ENCODE data around the gene DKKL1. TPM values are rescaled to one million over a fixed set of nuclear protein-coding genes. Genes with fewer than 3 reads are reported as not detected.

Gene DKKL1
- total RNA-seq, 2 donors from 2014 or later: 1.8 to 2.1 TPM

DNA sequence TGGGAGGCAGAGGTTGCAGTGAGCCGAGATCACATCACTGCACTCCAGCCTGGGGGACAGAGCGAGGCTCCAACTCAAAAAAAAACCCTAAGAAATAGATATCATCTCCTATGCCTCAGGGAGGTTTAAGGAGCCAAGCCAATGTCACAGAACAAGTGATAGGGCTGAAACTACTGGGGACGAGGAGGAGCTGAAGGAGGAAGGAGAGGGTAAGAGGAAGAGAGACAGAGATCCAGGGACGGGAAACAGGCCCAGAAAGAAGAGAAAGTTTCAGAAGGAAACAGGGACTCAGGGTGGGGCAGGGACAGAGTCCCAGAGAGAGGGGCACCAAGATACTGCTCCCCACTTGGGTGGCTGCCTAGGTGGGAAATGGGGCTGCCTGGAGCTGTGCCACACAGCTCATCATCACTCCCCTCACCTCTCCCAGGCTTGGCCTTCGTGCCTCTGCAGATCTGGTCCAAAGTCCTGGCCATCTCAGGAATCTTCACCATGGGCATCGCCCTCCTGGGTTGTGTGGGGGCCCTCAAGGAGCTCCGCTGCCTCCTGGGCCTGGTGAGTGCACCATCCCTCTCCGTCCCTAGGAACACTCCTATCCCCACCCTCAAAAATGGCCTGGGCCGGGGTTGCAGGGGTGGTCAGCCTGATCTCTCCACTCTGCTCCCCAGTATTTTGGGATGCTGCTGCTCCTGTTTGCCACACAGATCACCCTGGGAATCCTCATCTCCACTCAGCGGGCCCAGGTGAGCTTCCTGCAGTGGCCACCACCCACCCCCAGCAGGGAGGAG is 27.0 kb upstream of the DKKL1 start:
- TF ChIP-seq, protein P1, sequence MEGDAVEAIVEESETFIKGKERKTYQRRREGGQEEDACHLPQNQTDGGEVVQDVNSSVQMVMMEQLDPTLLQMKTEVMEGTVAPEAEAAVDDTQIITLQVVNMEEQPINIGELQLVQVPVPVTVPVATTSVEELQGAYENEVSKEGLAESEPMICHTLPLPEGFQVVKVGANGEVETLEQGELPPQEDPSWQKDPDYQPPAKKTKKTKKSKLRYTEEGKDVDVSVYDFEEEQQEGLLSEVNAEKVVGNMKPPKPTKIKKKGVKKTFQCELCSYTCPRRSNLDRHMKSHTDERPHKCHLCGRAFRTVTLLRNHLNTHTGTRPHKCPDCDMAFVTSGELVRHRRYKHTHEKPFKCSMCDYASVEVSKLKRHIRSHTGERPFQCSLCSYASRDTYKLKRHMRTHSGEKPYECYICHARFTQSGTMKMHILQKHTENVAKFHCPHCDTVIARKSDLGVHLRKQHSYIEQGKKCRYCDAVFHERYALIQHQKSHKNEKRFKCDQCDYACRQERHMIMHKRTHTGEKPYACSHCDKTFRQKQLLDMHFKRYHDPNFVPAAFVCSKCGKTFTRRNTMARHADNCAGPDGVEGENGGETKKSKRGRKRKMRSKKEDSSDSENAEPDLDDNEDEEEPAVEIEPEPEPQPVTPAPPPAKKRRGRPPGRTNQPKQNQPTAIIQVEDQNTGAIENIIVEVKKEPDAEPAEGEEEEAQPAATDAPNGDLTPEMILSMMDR (conservative IDR thresholded peaks at IDR 0.05): no peak
- H3K9me3 Mint-ChIP-seq: peaks cover 3% of the 10 kb centered on the region
- Histone ChIP-seq H3K27me3 (ENCODE audit: control insufficient read depth, insufficient read depth, low read length, poor library complexity, severe bottlenecking) (peaks cover 6% of the 10 kb centered on the region), H3K27ac (ENCODE audit: low read depth, low read length) (no peak overlapping the region), H3K4me3 (ENCODE audit: low read length) (no peak overlapping the region), H3K9me3 (ENCODE audit: control insufficient read depth, low read length) (no peaks in the 10 kb centered on the region), H3K36me3 (ENCODE audit: control insufficient read depth, insufficient read depth, low read length) (peaks cover 18% of the 10 kb centered on the region), H3K4me1 (ENCODE audit: control insufficient read depth, insufficient read depth, low read length) (no peaks in the 10 kb centered on the region), H3K9ac (ENCODE audit: extremely low read depth, low read length, poor library complexity, severe bottlenecking) (no peak overlapping the region)
- H3K4me1 Mint-ChIP-seq: peaks cover 13% of the 10 kb centered on the region
- peaks cover 33% of the 10 kb centered on the region for H3K36me3 Mint-ChIP-seq (ENCODE audit: low read depth)
- H3K27ac Mint-ChIP-seq: no peak overlapping the region
- H3K27me3 Mint-ChIP-seq (ENCODE audit: insufficient read depth): peaks cover 17% of the 10 kb centered on the region
- DNase-seq: peak; percentile 40
- no peak overlapping the region for H3K4me3 Mint-ChIP-seq
- WGBS, 2 experiments (ENCODE audit: insufficient coverage in 1 of 2, insufficient read length in 1 of 2): 94 to 97% methylated on average over 6 to 10 of the region's 10 CpGs

DNA sequence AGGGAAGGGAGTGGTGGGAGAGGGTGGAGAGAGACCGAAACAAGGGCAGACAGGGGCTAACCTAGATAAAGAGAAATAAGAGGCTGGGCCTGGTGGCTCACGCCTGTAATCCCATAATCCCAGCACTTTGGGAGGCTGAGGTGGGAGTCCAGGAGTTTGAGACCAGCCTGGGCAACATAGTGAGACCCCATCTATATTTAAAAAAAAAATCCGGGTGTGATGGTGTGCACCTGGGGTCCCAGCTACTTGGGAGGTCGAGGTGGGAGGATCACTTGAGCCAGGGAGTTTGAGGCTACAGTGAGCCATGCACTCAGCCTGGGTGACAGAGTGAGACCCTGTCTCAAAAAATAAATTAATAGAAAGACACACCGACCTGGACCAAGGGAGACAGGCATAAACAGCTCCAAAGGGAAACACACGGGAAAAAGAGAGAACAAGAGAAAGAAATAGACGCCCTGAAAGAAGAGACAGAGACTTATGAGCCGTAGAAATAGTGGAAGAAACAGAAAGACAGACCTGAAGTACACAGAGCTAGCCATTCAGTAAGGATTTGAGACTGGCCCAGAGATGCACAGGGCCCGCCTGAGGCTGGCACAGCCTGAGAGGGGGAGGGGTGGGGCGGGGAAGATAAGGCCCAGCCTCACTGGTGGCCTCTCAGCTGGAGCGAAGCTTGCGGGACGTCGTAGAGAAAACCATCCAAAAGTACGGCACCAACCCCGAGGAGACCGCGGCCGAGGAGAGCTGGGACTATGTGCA is 26.2 kb upstream of the DKKL1 start:
- Mint-ChIP-seq H3K4me1 (peaks cover 13% of the 10 kb centered on the region), H3K36me3 (ENCODE audit: low read depth) (peaks cover 39% of the 10 kb centered on the region), H3K4me3 (peak overlapping the region; percentile 47), H3K9me3 (peaks cover 3% of the 10 kb centered on the region), H3K27ac (no peak overlapping the region), H3K27me3 (ENCODE audit: insufficient read depth) (peaks cover 17% of the 10 kb centered on the region)
- no peak overlapping the region for H3K9ac ChIP-seq (ENCODE audit: extremely low read depth, low read length, poor library complexity, severe bottlenecking)
- no peaks in the 10 kb centered on the region for H3K9me3 ChIP-seq (ENCODE audit: control insufficient read depth, low read length)
- no peak overlapping the region for H3K4me3 ChIP-seq (ENCODE audit: low read length)
- no peak overlapping the region for H3K27ac ChIP-seq (ENCODE audit: low read depth, low read length)
- 53 to 55% methylated on average over 15 to 19 of the region's 19 CpGs for WGBS, 2 experiments (ENCODE audit: insufficient coverage in 1 of 2, insufficient read length in 1 of 2)
- H3K36me3 ChIP-seq (ENCODE audit: control insufficient read depth, insufficient read depth, low read length): peaks cover 26% of the 10 kb centered on the region
- TF ChIP-seq, protein P1 (conservative IDR thresholded peaks at IDR 0.05): no peak
- peak; percentile 25 for DNase-seq
- peaks cover 6% of the 10 kb centered on the region for H3K27me3 ChIP-seq (ENCODE audit: control insufficient read depth, insufficient read depth, low read length, poor library complexity, severe bottlenecking)
- H3K4me1 ChIP-seq (ENCODE audit: control insufficient read depth, insufficient read depth, low read length): no peaks in the 10 kb centered on the region

DNA sequence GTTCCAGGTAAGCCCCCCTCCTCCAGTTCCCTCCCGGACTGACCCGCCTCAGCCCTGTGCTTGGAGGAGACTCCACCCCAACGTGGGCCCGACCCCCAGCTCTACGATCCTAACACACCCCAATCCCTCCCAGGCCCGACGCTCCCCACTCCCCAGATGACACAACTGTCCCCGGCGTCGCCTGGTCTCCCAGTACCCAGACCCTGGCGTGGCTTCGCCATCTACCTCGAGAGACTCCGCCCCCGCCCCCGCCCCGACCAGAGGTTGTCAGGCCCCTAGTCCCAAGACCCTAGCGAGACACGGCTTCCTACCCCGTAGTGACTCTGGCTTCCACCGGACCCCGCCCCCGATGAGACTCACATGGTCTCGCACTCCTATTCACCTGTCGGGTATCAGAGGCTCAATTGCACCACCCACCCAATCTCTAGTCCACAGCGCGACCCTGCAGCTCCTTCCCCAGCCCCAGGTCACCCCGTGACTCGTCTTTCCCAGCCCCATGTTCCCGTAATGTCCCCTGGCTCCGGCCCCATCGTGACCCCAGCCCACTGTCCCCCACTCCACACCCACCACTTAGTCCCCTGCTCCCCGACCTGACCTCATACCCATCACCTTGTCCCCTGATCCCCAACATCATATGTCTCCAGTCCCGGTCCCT is 25.5 kb upstream of the DKKL1 start:
- TF ChIP-seq, protein P1 (conservative IDR thresholded peaks at IDR 0.05): no peak
- H3K4me3 ChIP-seq (ENCODE audit: low read length): peak overlapping the region; percentile 69

More for the DNA sequence above, 25.5 kb upstream of the DKKL1 start:
- no peaks in the 10 kb centered on the region for H3K9me3 ChIP-seq (ENCODE audit: control insufficient read depth, low read length)
- Mint-ChIP-seq H3K4me3 (peak overlapping the region; percentile 47), H3K27ac (peak overlapping the region; percentile 88), H3K36me3 (ENCODE audit: low read depth) (peaks cover 46% of the 10 kb centered on the region), H3K9me3 (peaks cover 3% of the 10 kb centered on the region), H3K27me3 (ENCODE audit: insufficient read depth) (peaks cover 17% of the 10 kb centered on the region), H3K4me1 (peaks cover 13% of the 10 kb centered on the region)
- peaks cover 33% of the 10 kb centered on the region for H3K36me3 ChIP-seq (ENCODE audit: control insufficient read depth, insufficient read depth, low read length)
- no peaks in the 10 kb centered on the region for H3K4me1 ChIP-seq (ENCODE audit: control insufficient read depth, insufficient read depth, low read length)
- peak; percentile 85 for DNase-seq
- peaks cover 6% of the 10 kb centered on the region for H3K27me3 ChIP-seq (ENCODE audit: control insufficient read depth, insufficient read depth, low read length, poor library complexity, severe bottlenecking)
- 11 to 20% methylated on average over 17 to 34 of the region's 34 CpGs for WGBS, 2 experiments (ENCODE audit: insufficient coverage in 1 of 2, insufficient read length in 1 of 2)
- H3K27ac ChIP-seq (ENCODE audit: low read depth, low read length): no peak overlapping the region
- H3K9ac ChIP-seq (ENCODE audit: extremely low read depth, low read length, poor library complexity, severe bottlenecking): peak overlapping the region; percentile 39

Data from endodermal cell (in vitro differentiated cells).